ENCODE measurements around the gene PIH1D1. TPM values are rescaled to one million over a fixed set of nuclear protein-coding genes. Genes with fewer than 3 reads are reported as not detected.

Gene PIH1D1
- total and polyA plus RNA-seq, 2 experiments from 2014 or later = 103 to 164 TPM

DNA sequence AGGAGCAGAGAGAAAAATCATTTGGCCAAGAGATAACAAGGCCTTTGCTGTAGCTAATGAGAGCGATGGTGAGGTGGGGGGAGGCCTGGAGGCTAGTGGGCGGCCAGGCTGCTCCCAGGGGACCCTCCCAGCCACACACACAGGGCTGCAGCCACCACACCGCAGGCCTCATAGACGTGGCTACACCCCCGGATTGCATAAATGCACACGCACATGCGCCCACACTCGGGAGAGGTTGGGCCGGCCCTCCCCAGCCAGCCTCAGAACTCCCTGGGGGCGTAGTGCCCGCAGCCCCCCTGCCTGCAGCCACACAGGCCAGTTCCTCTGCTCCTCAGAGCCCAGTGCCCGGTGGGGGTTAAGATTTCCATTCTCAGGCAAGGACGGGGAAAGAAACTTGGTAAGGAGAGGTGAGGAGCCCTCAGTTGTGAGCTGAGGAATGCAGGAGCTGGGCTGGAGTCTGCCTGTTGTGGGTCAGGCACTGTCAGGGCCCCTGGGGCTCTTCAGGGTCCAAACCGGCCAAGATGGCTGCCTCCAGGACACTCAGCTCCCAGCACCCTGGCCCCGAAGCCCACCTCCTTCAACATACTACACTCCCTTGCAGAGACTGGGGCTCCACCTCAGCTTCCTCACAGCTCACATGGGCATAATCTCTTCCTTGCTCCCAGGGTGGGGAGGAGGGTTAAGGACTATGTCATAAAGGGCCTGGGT lies 36.4 kb downstream of the PIH1D1 start (continued):
- TF ChIP-seq POLR2AphosphoS5 (IDR thresholded peaks at IDR 0.05; ENCODE audit: low read depth) (no peak), CREB1 (CRISPR knock-in tag; IDR thresholded peaks at IDR 0.05; ENCODE audit: low read depth) (no peak), NANOG (IDR thresholded peaks at IDR 0.05; ENCODE audit: borderline replicate concordance) (no peak), EZH2phosphoT487 (IDR thresholded peaks at IDR 0.05; ENCODE audit: unreplicated experiment) (no peak), JUNB (IDR thresholded peaks at IDR 0.05; ENCODE audit: unreplicated experiment) (no peak), STAT1 (IDR thresholded peaks at IDR 0.05; ENCODE audit: unreplicated experiment) (no peak), EZH2 (IDR thresholded peaks at IDR 0.05; ENCODE audit: low read depth, unreplicated experiment) (no peak)
- TF ChIP-seq, protein P1, sequence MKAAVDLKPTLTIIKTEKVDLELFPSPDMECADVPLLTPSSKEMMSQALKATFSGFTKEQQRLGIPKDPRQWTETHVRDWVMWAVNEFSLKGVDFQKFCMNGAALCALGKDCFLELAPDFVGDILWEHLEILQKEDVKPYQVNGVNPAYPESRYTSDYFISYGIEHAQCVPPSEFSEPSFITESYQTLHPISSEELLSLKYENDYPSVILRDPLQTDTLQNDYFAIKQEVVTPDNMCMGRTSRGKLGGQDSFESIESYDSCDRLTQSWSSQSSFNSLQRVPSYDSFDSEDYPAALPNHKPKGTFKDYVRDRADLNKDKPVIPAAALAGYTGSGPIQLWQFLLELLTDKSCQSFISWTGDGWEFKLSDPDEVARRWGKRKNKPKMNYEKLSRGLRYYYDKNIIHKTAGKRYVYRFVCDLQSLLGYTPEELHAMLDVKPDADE (IDR thresholded peaks at IDR 0.05) = no peak
- TF ChIP-seq, protein P2, sequence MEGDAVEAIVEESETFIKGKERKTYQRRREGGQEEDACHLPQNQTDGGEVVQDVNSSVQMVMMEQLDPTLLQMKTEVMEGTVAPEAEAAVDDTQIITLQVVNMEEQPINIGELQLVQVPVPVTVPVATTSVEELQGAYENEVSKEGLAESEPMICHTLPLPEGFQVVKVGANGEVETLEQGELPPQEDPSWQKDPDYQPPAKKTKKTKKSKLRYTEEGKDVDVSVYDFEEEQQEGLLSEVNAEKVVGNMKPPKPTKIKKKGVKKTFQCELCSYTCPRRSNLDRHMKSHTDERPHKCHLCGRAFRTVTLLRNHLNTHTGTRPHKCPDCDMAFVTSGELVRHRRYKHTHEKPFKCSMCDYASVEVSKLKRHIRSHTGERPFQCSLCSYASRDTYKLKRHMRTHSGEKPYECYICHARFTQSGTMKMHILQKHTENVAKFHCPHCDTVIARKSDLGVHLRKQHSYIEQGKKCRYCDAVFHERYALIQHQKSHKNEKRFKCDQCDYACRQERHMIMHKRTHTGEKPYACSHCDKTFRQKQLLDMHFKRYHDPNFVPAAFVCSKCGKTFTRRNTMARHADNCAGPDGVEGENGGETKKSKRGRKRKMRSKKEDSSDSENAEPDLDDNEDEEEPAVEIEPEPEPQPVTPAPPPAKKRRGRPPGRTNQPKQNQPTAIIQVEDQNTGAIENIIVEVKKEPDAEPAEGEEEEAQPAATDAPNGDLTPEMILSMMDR (conservative IDR thresholded peaks at IDR 0.05; ENCODE audit: low read depth in 2 of 2) = no peak

DNA sequence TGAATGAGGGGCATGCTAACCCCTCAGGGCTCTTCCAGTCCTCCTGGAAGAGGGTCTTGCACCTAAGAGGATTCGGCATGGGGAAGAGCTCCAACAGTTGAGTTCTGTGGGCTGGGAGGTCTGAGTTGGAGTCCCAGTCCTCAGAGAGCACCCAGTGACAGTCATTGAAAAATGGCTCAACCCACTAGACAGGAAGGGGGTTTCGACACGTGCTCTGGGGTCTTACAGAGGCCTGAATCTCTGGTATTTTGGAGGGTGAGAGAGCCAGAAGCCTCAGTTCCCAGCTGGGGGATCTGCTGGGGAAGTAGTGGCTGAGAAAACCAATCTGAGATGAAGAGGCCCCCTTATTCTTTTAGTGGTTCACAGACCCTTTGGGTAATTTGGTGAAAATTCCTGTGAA lies 37.4 kb downstream of the PIH1D1 start:
- no peak overlapping the region for H3K27ac Mint-ChIP-seq
- Histone ChIP-seq H3K27me3 (ENCODE audit: insufficient read depth) (no peaks in the 10 kb centered on the region), H3K27ac (ENCODE audit: low read depth) (no peak overlapping the region), H3K4me2 (no peak overlapping the region), H3K9me2 (ENCODE audit: insufficient read depth) (no peaks in the 10 kb centered on the region), H3K4me1 (ENCODE audit: insufficient read depth) (peaks cover 6% of the 10 kb centered on the region), H4K20me1 (replicated peaks; ENCODE audit: insufficient read depth) (no peaks in the 10 kb centered on the region), H3K79me2 (replicated peaks; ENCODE audit: insufficient read depth) (no peaks in the 10 kb centered on the region), H2AFZ (no peak overlapping the region), H3F3A (replicated peaks; ENCODE audit: low read depth) (no peaks in the 10 kb centered on the region), H3K36me3 (ENCODE audit: insufficient read depth) (no peaks in the 10 kb centered on the region), H3K4me3 (no peak overlapping the region)
- DNase-seq (ENCODE audit: low spot score) (no peak), ATAC-seq (no peak)
- no peaks in the 10 kb centered on the region for H3K36me3 Mint-ChIP-seq (ENCODE audit: low read depth)
- no peak overlapping the region for H3K4me3 Mint-ChIP-seq
- peaks cover 5% of the 10 kb centered on the region for H3K27me3 Mint-ChIP-seq (ENCODE audit: insufficient read depth, low read depth, poor library complexity)
- no peaks in the 10 kb centered on the region; the same call in 2 of the 3 replicates for H3K9me3 Mint-ChIP-seq
- H3K4me1 Mint-ChIP-seq = peaks cover 23% of the 10 kb centered on the region
- no peak for TF ChIP-seq JUNB (IDR thresholded peaks at IDR 0.05; ENCODE audit: unreplicated experiment)
- TF ChIP-seq ZNF331 (CRISPR knock-in tag; IDR thresholded peaks at IDR 0.05; ENCODE audit: low read depth) = no peak
- TF ChIP-seq EZH2 (IDR thresholded peaks at IDR 0.05; ENCODE audit: low read depth, unreplicated experiment) = no peak
- no peak for TF ChIP-seq STAT1 (IDR thresholded peaks at IDR 0.05; ENCODE audit: unreplicated experiment)
- TF ChIP-seq CREB1 (CRISPR knock-in tag; IDR thresholded peaks at IDR 0.05; ENCODE audit: low read depth) = no peak
- TF ChIP-seq, protein P3, sequence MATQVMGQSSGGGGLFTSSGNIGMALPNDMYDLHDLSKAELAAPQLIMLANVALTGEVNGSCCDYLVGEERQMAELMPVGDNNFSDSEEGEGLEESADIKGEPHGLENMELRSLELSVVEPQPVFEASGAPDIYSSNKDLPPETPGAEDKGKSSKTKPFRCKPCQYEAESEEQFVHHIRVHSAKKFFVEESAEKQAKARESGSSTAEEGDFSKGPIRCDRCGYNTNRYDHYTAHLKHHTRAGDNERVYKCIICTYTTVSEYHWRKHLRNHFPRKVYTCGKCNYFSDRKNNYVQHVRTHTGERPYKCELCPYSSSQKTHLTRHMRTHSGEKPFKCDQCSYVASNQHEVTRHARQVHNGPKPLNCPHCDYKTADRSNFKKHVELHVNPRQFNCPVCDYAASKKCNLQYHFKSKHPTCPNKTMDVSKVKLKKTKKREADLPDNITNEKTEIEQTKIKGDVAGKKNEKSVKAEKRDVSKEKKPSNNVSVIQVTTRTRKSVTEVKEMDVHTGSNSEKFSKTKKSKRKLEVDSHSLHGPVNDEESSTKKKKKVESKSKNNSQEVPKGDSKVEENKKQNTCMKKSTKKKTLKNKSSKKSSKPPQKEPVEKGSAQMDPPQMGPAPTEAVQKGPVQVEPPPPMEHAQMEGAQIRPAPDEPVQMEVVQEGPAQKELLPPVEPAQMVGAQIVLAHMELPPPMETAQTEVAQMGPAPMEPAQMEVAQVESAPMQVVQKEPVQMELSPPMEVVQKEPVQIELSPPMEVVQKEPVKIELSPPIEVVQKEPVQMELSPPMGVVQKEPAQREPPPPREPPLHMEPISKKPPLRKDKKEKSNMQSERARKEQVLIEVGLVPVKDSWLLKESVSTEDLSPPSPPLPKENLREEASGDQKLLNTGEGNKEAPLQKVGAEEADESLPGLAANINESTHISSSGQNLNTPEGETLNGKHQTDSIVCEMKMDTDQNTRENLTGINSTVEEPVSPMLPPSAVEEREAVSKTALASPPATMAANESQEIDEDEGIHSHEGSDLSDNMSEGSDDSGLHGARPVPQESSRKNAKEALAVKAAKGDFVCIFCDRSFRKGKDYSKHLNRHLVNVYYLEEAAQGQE (IDR thresholded peaks at IDR 0.05; ENCODE audit: unreplicated experiment) = no peak
- TF ChIP-seq, protein P1 (IDR thresholded peaks at IDR 0.05) = no peak
- no peak for TF ChIP-seq POLR2AphosphoS5 (IDR thresholded peaks at IDR 0.05; ENCODE audit: low read depth)
- TF ChIP-seq NANOG (IDR thresholded peaks at IDR 0.05; ENCODE audit: borderline replicate concordance) = no peak
- no peak for TF ChIP-seq EZH2phosphoT487 (IDR thresholded peaks at IDR 0.05; ENCODE audit: unreplicated experiment)
- no peak for TF ChIP-seq ZNF114 (CRISPR knock-in tag; IDR thresholded peaks at IDR 0.05)
- TF ChIP-seq, protein P2 (conservative IDR thresholded peaks at IDR 0.05; ENCODE audit: low read depth in 2 of 2) = no peak

Measured in GM23338 (cell line).